Measurements from ENCODE around the gene FBXO34. TPM values are rescaled to one million over a fixed set of nuclear protein-coding genes. Genes with fewer than 3 reads are reported as not detected.

Gene FBXO34
- total and polyA plus RNA-seq, 2 of the 13 experiments (the other 11 are each of a cell fraction or from before 2014, with no cell fraction given): 8.8 to 13.5 TPM

- TF ChIP-seq KLF13 (CRISPR knock-in tag; IDR thresholded peaks at IDR 0.05) (no peak), DR1 (CRISPR knock-in tag; IDR thresholded peaks at IDR 0.05) (no peak), MATR3 (CRISPR knock-in tag; IDR thresholded peaks at IDR 0.05) (no peak), RNF219 (CRISPR knock-in tag; IDR thresholded peaks at IDR 0.05) (no peak), CEBPB (IDR thresholded peaks at IDR 0.05; ENCODE audit: borderline replicate concordance, low read depth, low read length) (peak; percentile 20; the same call in 1 of the 2 replicates), HNF4A (CRISPR knock-in tag; IDR thresholded peaks at IDR 0.05) (peak; percentile 42; the same call in 1 of the 2 replicates), EEA1 (CRISPR knock-in tag; IDR thresholded peaks at IDR 0.05; ENCODE audit: borderline replicate concordance) (no peak)
- TF ChIP-seq, protein P1, sequence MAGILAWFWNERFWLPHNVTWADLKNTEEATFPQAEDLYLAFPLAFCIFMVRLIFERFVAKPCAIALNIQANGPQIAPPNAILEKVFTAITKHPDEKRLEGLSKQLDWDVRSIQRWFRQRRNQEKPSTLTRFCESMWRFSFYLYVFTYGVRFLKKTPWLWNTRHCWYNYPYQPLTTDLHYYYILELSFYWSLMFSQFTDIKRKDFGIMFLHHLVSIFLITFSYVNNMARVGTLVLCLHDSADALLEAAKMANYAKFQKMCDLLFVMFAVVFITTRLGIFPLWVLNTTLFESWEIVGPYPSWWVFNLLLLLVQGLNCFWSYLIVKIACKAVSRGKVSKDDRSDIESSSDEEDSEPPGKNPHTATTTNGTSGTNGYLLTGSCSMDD (CRISPR knock-in tag; IDR thresholded peaks at IDR 0.05): no peak
Measured at GRCh38 chr14:55381040-55381439, 109.8 kb downstream of the FBXO34 start (continued).

DNA sequence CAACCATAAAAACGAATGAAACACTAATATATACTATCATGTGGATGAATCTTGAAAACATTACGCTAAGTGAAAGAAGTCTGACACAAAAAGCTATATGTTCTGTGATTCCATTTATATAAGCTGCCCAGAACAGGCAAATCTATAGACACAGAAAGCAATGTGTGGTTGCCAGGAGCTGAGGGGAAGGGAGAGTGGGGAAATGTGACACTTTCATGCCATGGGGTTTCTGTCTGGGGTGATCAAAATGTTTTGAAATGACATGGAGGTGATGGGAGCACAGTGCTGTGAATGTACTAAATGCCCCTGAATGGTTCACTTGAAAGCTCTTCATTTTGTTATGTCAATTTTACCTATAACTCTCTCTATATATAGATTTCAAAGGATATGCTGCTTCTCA, 110.3 kb downstream of the FBXO34 start:
- Histone ChIP-seq H3K27me3 (ENCODE audit: control insufficient read depth in 1 of 2, insufficient read depth in 2 of 2, low read length in 2 of 2) (no peaks in the 10 kb centered on the region), H3K36me3 (replicated peaks in 1 of 2; ENCODE audit: control insufficient read depth in 1 of 2, insufficient read depth in 2 of 2, low read length in 2 of 2) (peaks cover 10 to 46% of the 10 kb centered on the region in 2 experiments), H3K4me3 (replicated peaks in 1 of 3; ENCODE audit: insufficient read depth in 1 of 3, low read depth in 2 of 3, low read length in 3 of 3) (no peak overlapping the region), H4K20me1 (ENCODE audit: insufficient read depth, low read length) (no peaks in the 10 kb centered on the region), H3K9me3 (ENCODE audit: low read length) (no peaks in the 10 kb centered on the region), H3K4me2 (ENCODE audit: low read depth, low read length) (no peak overlapping the region), H3K27ac (ENCODE audit: extremely low read length, insufficient read depth, low read length) (peak overlapping the region; percentile 13), H3K79me2 (ENCODE audit: insufficient read depth, low read length) (no peaks in the 10 kb centered on the region), H3K4me1 (ENCODE audit: insufficient read depth, low read length) (peaks cover 14% of the 10 kb centered on the region), H2AFZ (ENCODE audit: low read length) (no peak overlapping the region), H3K9ac (ENCODE audit: insufficient read depth, low read depth, low read length) (no peak overlapping the region)
- WGBS (ENCODE audit: low lambda C conversion rate): 63% methylated on average over 2 of the region's 2 CpGs
- ATAC-seq (no peak), DNase-seq (ENCODE audit: low spot score) (no peak), FAIRE-seq (no peak)
- intact Hi-C loops (cut with micrococcal nuclease; ENCODE audit: unreplicated experiment) (no loop called here), in situ Hi-C loops (cut with HindIII; ENCODE audit: extremely low pct_ligation_motif_present, low pct_unique_long_range_greater_than_20kb) (no loop called here)
- ChIA-PET CTCF (ENCODE audit: low intra/inter-chr PET ratio, low total read pairs) (no interaction called here), POLR2A (no interaction called here)
- no TSS peak for BruUV-seq (replicated peaks)
- no peak for TF ChIP-seq MZF1 (CRISPR knock-in tag; IDR thresholded peaks at IDR 0.05; ENCODE audit: borderline replicate concordance)
- no peak for TF ChIP-seq ZNF3 (CRISPR knock-in tag; IDR thresholded peaks at IDR 0.05)
- TF ChIP-seq HNF4A (CRISPR knock-in tag; IDR thresholded peaks at IDR 0.05): no peak
- no peak for TF ChIP-seq REPIN1 (CRISPR knock-in tag; IDR thresholded peaks at IDR 0.05; ENCODE audit: borderline replicate concordance, low read depth)
- TF ChIP-seq YEATS2 (CRISPR knock-in tag; IDR thresholded peaks at IDR 0.05; ENCODE audit: borderline replicate concordance): no peak

Data from HepG2 (cell line).